D721Med (cell line): Measurements from ENCODE around the gene PIRT.

Experiments used
- DNase-seq: peaks from one replicate; pipeline ENCODE4 v3.0.0; 2011; ENCODE audit warnings: low spot score; ENCODE audit not compliant: insufficient read length
- FAIRE-seq: peaks from 2 replicates; lab custom pipeline; 2011; peaks lifted over from hg19 to GRCh38; lab: Jason Lieb, UNC
- TF ChIP-seq, protein P1 (sequence below): IDR thresholded peaks from 2 replicates; pipeline ENCODE4 v1.5.1; 2012; ENCODE audit warnings: mild to moderate bottlenecking, control low read depth; ENCODE audit not compliant: insufficient read depth; ENCODE audit errors: missing control alignments

The PIRT gene

DNA sequence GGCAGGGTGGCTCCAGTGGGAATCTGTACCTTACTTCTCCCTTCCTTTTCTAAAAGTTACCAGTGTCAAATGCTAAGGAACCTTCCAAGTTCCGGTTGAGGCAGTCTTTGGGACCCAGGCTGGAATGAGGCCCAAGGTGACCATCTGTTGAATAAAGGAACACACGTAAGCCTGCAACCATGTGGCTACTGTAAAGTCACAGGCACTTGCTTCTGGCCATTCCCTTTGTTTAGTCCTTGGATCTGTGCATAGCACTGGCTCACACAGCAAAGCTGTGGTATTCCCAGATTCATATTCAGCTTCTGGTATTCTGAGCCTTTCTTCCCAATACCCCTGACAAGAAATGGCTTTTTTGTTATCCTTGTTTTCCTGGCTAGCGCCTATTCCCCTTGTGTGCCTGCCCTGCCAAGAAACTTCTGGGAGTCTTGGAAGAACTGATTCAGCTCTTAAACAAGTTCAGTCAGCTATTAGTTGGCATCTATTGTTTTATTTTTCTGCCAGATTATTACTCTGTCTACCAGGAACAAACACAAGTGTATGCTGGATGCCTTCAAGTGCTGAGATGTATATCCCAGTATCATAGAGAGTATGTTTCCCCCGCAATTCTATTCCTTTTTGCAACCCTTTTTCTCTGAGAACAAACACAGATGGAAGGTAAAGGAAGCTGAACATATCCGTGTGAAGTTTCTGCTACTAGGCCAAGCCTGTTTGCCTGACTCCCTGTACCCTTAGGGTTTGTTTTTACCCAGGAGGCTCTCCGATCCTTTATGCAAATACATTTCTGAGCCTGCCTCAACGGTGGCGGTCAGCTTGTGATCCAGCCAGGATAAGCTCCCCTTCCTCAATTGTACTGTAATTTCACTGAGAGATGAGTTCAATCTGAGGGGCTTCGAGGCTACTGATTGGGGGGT lies 47.1 kb downstream of the PIRT start:
- FAIRE-seq (no peak), DNase-seq (no peak)
- TF ChIP-seq, protein P1, sequence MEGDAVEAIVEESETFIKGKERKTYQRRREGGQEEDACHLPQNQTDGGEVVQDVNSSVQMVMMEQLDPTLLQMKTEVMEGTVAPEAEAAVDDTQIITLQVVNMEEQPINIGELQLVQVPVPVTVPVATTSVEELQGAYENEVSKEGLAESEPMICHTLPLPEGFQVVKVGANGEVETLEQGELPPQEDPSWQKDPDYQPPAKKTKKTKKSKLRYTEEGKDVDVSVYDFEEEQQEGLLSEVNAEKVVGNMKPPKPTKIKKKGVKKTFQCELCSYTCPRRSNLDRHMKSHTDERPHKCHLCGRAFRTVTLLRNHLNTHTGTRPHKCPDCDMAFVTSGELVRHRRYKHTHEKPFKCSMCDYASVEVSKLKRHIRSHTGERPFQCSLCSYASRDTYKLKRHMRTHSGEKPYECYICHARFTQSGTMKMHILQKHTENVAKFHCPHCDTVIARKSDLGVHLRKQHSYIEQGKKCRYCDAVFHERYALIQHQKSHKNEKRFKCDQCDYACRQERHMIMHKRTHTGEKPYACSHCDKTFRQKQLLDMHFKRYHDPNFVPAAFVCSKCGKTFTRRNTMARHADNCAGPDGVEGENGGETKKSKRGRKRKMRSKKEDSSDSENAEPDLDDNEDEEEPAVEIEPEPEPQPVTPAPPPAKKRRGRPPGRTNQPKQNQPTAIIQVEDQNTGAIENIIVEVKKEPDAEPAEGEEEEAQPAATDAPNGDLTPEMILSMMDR: no peak

DNA sequence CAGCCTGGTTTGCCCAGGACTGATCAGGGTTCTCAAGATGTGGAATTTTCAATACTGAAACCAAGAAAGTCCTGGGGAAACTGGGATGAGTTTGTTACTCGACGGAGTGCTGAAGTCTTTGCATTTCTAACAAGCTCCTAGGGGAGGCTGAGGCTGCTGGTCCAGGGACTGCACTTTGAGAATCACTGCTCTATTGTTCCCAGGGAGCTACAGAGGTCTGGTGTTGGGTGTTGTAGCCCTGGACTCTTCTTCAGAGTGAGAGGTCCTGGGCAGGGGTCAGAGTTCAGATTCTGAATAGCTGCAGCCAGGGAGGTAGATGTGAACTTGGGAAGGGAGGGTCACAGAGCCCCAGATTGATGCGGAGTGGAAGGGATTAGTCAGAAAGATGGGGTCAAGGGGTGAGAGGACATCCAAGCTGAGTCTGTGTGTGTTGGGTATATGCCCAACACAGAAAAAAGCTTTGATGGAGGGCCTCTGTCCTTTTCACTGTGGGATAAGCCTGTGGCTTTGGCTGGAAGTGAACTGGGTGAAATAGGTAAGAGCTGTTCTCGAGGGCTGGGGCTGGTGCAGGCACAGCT lies 48.1 kb downstream of the PIRT start:
- no peak for DNase-seq
- TF ChIP-seq, protein P1: no peak
- no peak for FAIRE-seq

DNA sequence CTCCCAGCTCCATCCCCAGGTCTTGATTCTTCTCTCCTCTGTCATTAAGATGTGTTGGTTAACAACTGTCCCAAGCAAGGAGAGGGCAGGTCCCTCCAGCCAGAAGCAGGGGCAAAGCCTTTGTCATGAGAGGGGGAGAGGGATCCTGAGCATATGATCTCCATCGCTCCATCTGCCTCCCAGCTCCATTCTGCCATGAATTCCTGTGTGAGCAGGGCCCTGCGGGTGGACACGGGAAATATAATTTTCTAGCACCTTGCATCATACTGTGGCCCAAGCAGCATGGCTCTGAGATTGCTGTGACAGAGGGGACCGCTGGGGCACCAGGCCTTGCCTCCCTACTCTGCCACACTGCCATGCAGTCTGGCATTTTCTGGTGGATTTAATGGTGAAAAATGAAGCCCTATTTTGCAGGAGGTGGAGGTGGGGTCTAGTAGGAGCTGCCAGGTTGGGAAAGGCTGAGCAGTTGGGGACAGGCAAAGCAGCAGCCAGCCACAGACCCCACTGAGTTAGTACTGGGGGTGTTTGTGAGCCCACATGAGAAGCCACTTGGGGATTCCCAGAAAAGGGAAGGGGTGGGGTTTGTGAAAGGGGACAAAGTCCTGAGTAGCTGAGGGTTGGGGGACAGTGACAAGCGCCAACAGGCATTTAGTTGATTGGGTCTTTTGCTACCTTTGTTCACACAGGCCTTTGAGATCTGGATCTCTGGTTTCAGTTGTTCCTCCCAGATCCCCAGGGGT lies 50.4 kb downstream of the PIRT start:
- no peak for DNase-seq
- FAIRE-seq: no peak
- TF ChIP-seq, protein P1: no peak

DNA sequence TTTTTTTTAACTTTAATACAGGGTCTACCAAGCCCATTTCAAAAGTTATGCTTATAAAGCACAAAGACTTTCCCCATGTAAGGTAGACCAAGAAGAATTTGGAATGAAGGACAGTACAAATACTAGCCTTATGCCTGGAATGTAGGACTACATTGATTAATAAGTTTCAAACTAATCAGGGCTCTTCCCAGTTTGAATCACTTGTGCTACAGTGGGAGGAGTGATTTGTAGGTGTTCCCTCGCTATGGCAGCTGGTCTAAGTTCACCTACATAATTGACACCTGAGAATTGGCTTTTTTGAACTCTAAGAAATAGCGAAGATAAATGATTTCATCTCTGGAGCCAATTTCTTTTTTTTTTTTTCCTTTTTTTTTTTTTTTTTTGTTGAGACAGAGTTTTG lies 52.6 kb downstream of the PIRT start:
- DNase-seq (no peak), FAIRE-seq (no peak)
- TF ChIP-seq, protein P1: no peak

DNA sequence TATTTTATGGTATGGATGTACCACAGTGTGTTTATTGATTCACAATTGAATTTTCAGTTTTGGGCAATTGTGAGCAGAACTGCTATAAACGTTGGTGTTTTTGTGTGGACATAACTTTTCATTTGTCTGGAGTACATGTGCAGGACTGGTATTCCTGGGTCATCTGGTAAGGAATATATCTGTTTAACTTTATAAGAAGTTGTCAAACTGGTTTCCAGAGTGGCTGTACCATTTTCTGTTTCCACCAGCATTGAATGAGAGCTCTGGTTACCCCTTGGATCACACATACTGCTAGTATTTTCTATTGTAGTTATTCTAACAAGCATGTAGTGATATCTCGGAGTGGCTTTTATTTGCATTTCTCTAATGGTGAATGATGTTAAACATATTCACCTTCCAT lies 58.3 kb downstream of the PIRT start:
- FAIRE-seq: no peak
- TF ChIP-seq, protein P1: no peak
- DNase-seq: no peak

DNA sequence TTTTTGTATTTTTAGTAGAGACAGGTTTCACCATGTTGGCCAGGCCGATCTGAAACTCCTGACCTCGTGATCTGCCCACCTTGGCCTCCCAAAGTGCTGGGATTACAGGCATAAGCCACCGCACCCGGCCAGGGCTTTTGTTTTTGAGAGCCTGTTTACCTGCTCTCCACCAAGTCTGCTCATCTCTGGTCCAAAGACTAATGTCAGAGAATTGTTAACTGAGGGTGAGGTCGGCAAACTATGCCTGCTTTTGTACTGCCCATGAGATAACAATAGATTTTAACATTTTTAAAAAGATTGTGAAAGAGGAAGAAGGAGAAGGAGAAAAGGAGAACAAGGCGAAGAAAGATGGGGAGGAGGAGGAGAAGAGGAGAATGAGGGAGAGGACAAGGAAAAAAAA lies 60.0 kb downstream of the PIRT start:
- TF ChIP-seq, protein P1: no peak
- DNase-seq: no peak
- FAIRE-seq: no peak
